IMR-90 (cell line): ENCODE data around the gene SOX11. TPM values are rescaled to one million over a fixed set of nuclear protein-coding genes. Genes with fewer than 3 reads are reported as not detected.

Experiments used
- ATAC-seq: fragments of 200-7000 bp; cut with Tn5 transposase; 2 replicates; pipeline ENCODE4 v1.9.1; 2020; ENCODE audit warnings: low read depth, mild to moderate bottlenecking, moderate library complexity
- BruUV-seq: library from RNA; stranded (reverse); fragments of 400-500 nt; replicated peaks from 2 replicates; lab custom pipeline; 2021; lab: Mats Ljungman, UMichigan
- CTCF ChIA-PET: fragments of 300-600 bp; formaldehyde crosslinking; extraction: SDS; loops from one replicate; lab custom pipeline; 2021; ENCODE audit warnings: antibody characterized with exemption; lab: Yijun Ruan, JAX
- POLR2A ChIA-PET: fragments of 300-600 bp; sonication (Branson Sonifier 250); formaldehyde crosslinking; loops from one replicate; lab custom pipeline; 2022; ENCODE audit warnings: antibody characterized with exemption; ENCODE audit not compliant: unreplicated experiment; lab: Charles Lee
- DNase-seq: peaks from one replicate; pipeline ENCODE4 v3.0.0; 2013
- H2AFZ ChIP-seq: replicated peaks from 2 replicates; pipeline ENCODE3; 2013; ENCODE audit warnings: low read length, mild to moderate bottlenecking; ENCODE audit not compliant: poor library complexity
- H2AK5ac ChIP-seq: 2 replicates; pipeline ENCODE4 v1.6.1; 2013; ENCODE audit warnings: low read depth, low read length, inconsistent platforms
- H2AK9ac ChIP-seq: replicated peaks from 2 replicates; pipeline ENCODE3; 2013; ENCODE audit warnings: mild to moderate bottlenecking, low read depth, low read length, moderate library complexity; ENCODE audit not compliant: poor library complexity
- H2BK120ac ChIP-seq: 2 replicates; pipeline ENCODE4 v1.6.1; 2013; ENCODE audit warnings: low read depth, low read length, inconsistent platforms
- H2BK15ac ChIP-seq: 3 replicates; pipeline ENCODE4 v1.6.1; 2013; ENCODE audit warnings: low read depth, low read length, inconsistent platforms
- H2BK20ac ChIP-seq: 2 replicates; pipeline ENCODE4 v1.6.1; 2013; ENCODE audit warnings: low read depth, mild to moderate bottlenecking, inconsistent platforms, low read length, moderate library complexity
- H2BK5ac ChIP-seq: 2 replicates; pipeline ENCODE4 v1.6.1; 2013; ENCODE audit warnings: mild to moderate bottlenecking, low read depth, low read length, inconsistent platforms; ENCODE audit not compliant: poor library complexity, severe bottlenecking
- H3K14ac ChIP-seq: replicated peaks from 2 replicates; pipeline ENCODE4 v1.6.1; 2013; ENCODE audit warnings: low read depth, low read length, inconsistent platforms
- H3K18ac ChIP-seq: 2 replicates; pipeline ENCODE4 v1.6.1; 2013; ENCODE audit warnings: low read depth, low read length, control low read depth
- H3K23ac ChIP-seq: 2 replicates; pipeline ENCODE4 v1.6.1; 2013; ENCODE audit warnings: low read depth, low read length, inconsistent platforms
- H3K27ac ChIP-seq: 2 replicates; pipeline ENCODE4 v1.5.1; 2013; ENCODE audit warnings: mild to moderate bottlenecking, control low read depth, low read length; ENCODE audit not compliant: insufficient read depth
- H3K27me3 ChIP-seq: 2 replicates; pipeline ENCODE4 v1.6.1; 2013; ENCODE audit warnings: low read length; ENCODE audit not compliant: control insufficient read depth, insufficient read depth
- H3K36me3 ChIP-seq: 2 replicates; pipeline ENCODE4 v1.6.1; 2013; ENCODE audit warnings: low read length, mixed read lengths; ENCODE audit not compliant: control insufficient read depth, insufficient read depth
- H3K4ac ChIP-seq: 2 replicates; pipeline ENCODE4 v1.6.1; 2013; ENCODE audit warnings: low read depth, low read length, inconsistent platforms
- H3K4me1 ChIP-seq: 2 replicates; pipeline ENCODE4 v1.6.1; 2013; ENCODE audit warnings: low read length, mixed read lengths; ENCODE audit not compliant: control insufficient read depth, insufficient read depth
- H3K4me2 ChIP-seq: 2 replicates; pipeline ENCODE4 v1.6.1; 2013; ENCODE audit warnings: low read depth, mild to moderate bottlenecking, control low read depth, low read length, moderate library complexity
- H3K4me3 ChIP-seq: 2 replicates; pipeline ENCODE4 v1.5.1; 2013; ENCODE audit warnings: low read depth, mild to moderate bottlenecking, control low read depth, low read length, moderate library complexity; ENCODE audit not compliant: insufficient read depth
- H3K56ac ChIP-seq: 2 replicates; pipeline ENCODE4 v1.6.1; 2013; ENCODE audit warnings: low read length, inconsistent platforms; ENCODE audit not compliant: insufficient read depth; ENCODE audit errors: extremely low read depth
- H3K79me1 ChIP-seq, 2 experiments: 2 replicates each; pipeline ENCODE4 v1.6.1; 2013; ENCODE audit warnings: low read length in 2 of 2, inconsistent platforms in 1 of 2, low read depth in 1 of 2
- H3K9ac ChIP-seq: 2 replicates; pipeline ENCODE4 v1.6.1; 2013; ENCODE audit warnings: low read depth, low read length, control low read depth
- H3K9me1 ChIP-seq: 2 replicates; pipeline ENCODE4 v1.6.1; 2013; ENCODE audit warnings: low read length, inconsistent platforms; ENCODE audit not compliant: insufficient read depth
- H3K9me3 ChIP-seq: 2 replicates; pipeline ENCODE4 v1.6.1; 2013; ENCODE audit warnings: low read length; ENCODE audit not compliant: control insufficient read depth, insufficient read depth
- H4K20me1 ChIP-seq: 2 replicates; pipeline ENCODE4 v1.6.1; 2013; ENCODE audit warnings: low read length, inconsistent platforms; ENCODE audit not compliant: insufficient read depth
- H4K5ac ChIP-seq: 2 replicates; pipeline ENCODE4 v1.6.1; 2013; ENCODE audit warnings: mild to moderate bottlenecking, low read depth, low read length, control low read depth
- H4K8ac ChIP-seq, 2 experiments: 2 replicates each; pipeline ENCODE4 v1.6.1; 2013; ENCODE audit warnings: low read depth in 2 of 2, low read length in 2 of 2, control low read depth in 1 of 2, inconsistent platforms in 1 of 2
- H4K91ac ChIP-seq: 2 replicates; pipeline ENCODE4 v1.6.1; 2013; ENCODE audit warnings: low read depth, low read length, inconsistent platforms; ENCODE audit not compliant: insufficient read depth
- CEBPB ChIP-seq: IDR thresholded peaks from 2 replicates; pipeline ENCODE4 v1.6.1; 2012; ENCODE audit warnings: low read depth, low read length, improper control_type of control experiment
- CHD1 ChIP-seq: IDR thresholded peaks from 2 replicates; pipeline ENCODE4 v1.6.1; 2012; ENCODE audit warnings: low read depth, low read length, improper control_type of control experiment
- CTCF ChIP-seq: conservative IDR thresholded peaks from 2 replicates; pipeline ENCODE4 v1.5.1; 2012; ENCODE audit warnings: mild to moderate bottlenecking, low read depth, low read length, improper control_type of control experiment
- ELK1 ChIP-seq: fragments of 150-350 bp; IDR thresholded peaks from 2 replicates; pipeline ENCODE4 v1.6.1; 2016; ENCODE audit warnings: low read depth, mild to moderate bottlenecking, low read length, moderate library complexity, borderline replicate concordance
- FOS ChIP-seq: fragments of 150-350 bp; IDR thresholded peaks from 2 replicates; pipeline ENCODE4 v1.6.1; 2016; ENCODE audit warnings: low read depth, low read length
- MAFK ChIP-seq: IDR thresholded peaks from 2 replicates; pipeline ENCODE4 v1.6.1; 2012; ENCODE audit warnings: low read depth, low read length, improper control_type of control experiment
- MAZ ChIP-seq: IDR thresholded peaks from 2 replicates; pipeline ENCODE4 v1.6.1; 2012; ENCODE audit warnings: low read depth, mild to moderate bottlenecking, low read length, improper control_type of control experiment, moderate library complexity, borderline replicate concordance
- MXI1 ChIP-seq: IDR thresholded peaks from 2 replicates; pipeline ENCODE4 v1.6.1; 2012; ENCODE audit warnings: low read depth, mild to moderate bottlenecking, low read length, moderate library complexity, borderline replicate concordance
- NFE2L2 ChIP-seq: fragments of 150-350 bp; IDR thresholded peaks from 2 replicates; pipeline ENCODE4 v1.6.1; 2016; ENCODE audit warnings: low read depth, mild to moderate bottlenecking, low read length
- POLR2A ChIP-seq: IDR thresholded peaks from 2 replicates; pipeline ENCODE4 v1.6.1; 2012; ENCODE audit warnings: mild to moderate bottlenecking, low read depth, low read length
- RAD21 ChIP-seq: IDR thresholded peaks from 2 replicates; pipeline ENCODE4 v1.6.1; 2012; ENCODE audit warnings: low read length, improper control_type of control experiment
- RCOR1 ChIP-seq: IDR thresholded peaks from 2 replicates; pipeline ENCODE4 v1.6.1; 2012; ENCODE audit warnings: mild to moderate bottlenecking, low read length, improper control_type of control experiment; ENCODE audit not compliant: insufficient replicate concordance
- RFX5 ChIP-seq: IDR thresholded peaks from 2 replicates; pipeline ENCODE4 v1.8.0; 2012; ENCODE audit warnings: low read depth, mild to moderate bottlenecking, low read length, moderate library complexity
- SMC3 ChIP-seq: fragments of 150-350 bp; IDR thresholded peaks from 2 replicates; pipeline ENCODE4 v1.6.1; 2016; ENCODE audit warnings: low read depth, mild to moderate bottlenecking, antibody characterized with exemption, low read length, moderate library complexity
- USF2 ChIP-seq: fragments of 150-350 bp; IDR thresholded peaks from 2 replicates; pipeline ENCODE4 v1.6.1; 2017; ENCODE audit warnings: mild to moderate bottlenecking, antibody characterized with exemption, low read length, low read depth
- WGBS, 2 experiments: methylation state at CpG; one replicate each; pipeline versions ENCODE4 v1.1.5 to v1.1.7; 2013; ENCODE audit warnings: missing lambda C conversion rate in 2 of 2; ENCODE audit not compliant: insufficient read length in 1 of 2; ENCODE audit errors: extremely low coverage in 2 of 2; 5-methylcytosine and 5-hydroxymethylcytosine counted together
- dilution Hi-C: fragments of 300-500 bp; cut with HindIII; formaldehyde crosslinking; loops from one replicate; pipeline ENCODE4 v1.14.3; 2018; ENCODE audit warnings: low sequenced_read_pairs; ENCODE audit not compliant: unreplicated experiment
- in situ Hi-C: fragments of 300-500 bp; cut with MboI; formaldehyde crosslinking; loops from 3 replicates; pipeline ENCODE4 v1.14.3; 2019; ENCODE audit warnings: low sequenced_read_pairs, inconsistent platforms, mixed read lengths
- intact Hi-C: fragments of 100-400 bp; cut with micrococcal nuclease; formaldehyde crosslinking; loops from 2 replicates; pipeline ENCODE4 v1.10.0; 2022
- polyA plus RNA-seq, 3 experiments: library from polyadenylated mRNA; depleted of rRNA; stranded (reverse); fragments of >200 nt; gene quantifications; 2 replicates each; pipeline ENCODE4 v1.2.3, GENCODE V29; 2012; ENCODE audit warnings: low replicate concordance in 1 of 3
- total RNA-seq: library from RNA; depleted of rRNA; stranded (reverse); fragments of >200 nt; gene quantifications from 2 replicates; pipeline ENCODE4 v1.2.3, GENCODE V29; 2012

Gene SOX11
- total and polyA plus RNA-seq, 2 of the 4 experiments (the other 2 are of a cell fraction): 1.9 to 2.2 TPM

- TF ChIP-seq SMC3: no peak
- no peak for TF ChIP-seq FOS
- no peak for TF ChIP-seq RAD21
Measured at GRCh38 chr2:5697562-5697961, 5.4 kb downstream of the SOX11 start (continued).

- BruUV-seq: no TSS peak
- dilution Hi-C loops: no loop called here
- Histone ChIP-seq H2AK5ac (no peak overlapping the region), H4K91ac (no peak overlapping the region), H4K20me1 (peaks cover 9% of the 10 kb centered on the region; the same call in 1 of the 2 replicates), H4K8ac (no peak overlapping the region), H3K4me2 (no peak overlapping the region; the same call in 1 of the 2 replicates), H2AK9ac (no peak overlapping the region), H3K23ac (no peak overlapping the region), H3K14ac (no peak overlapping the region), H3K9ac (no peak overlapping the region), H3K56ac (no peak overlapping the region), H3K4me3 (no peak overlapping the region), H3K27me3 (no peaks in the 10 kb centered on the region), H3K9me3 (no peaks in the 10 kb centered on the region), H2BK20ac (no peak overlapping the region), H3K4me1 (peaks cover 2% of the 10 kb centered on the region; the same call in 1 of the 2 replicates), H2BK15ac (no peak overlapping the region), H3K9me1 (no peaks in the 10 kb centered on the region), H3K36me3 (no peaks in the 10 kb centered on the region), H2BK120ac (no peak overlapping the region), H3K27ac (no peak overlapping the region), H3K18ac (no peak overlapping the region), H2AFZ (no peak overlapping the region), H2BK5ac (no peak overlapping the region), H3K79me1 (peaks cover 6 to 8% of the 10 kb centered on the region in 2 experiments), H4K5ac (no peak overlapping the region), H3K4ac (no peak overlapping the region)
- in situ Hi-C loops: no loop called here
- DNase-seq: no peak
- ChIA-PET CTCF (no interaction called here), POLR2A (no interaction called here)
- ATAC-seq: no peak
- intact Hi-C loops: no loop called here
- no CpG with 5 or more reads among the region's 4 CpGs for WGBS, 2 experiments
- TF ChIP-seq MAZ (no peak), NFE2L2 (no peak), RFX5 (no peak), USF2 (no peak), RCOR1 (no peak), POLR2A (no peak), CEBPB (no peak), SMC3 (no peak), RAD21 (no peak), MXI1 (no peak), MAFK (no peak), FOS (no peak), ELK1 (no peak), CHD1 (no peak), CTCF (no peak)
Measured at GRCh38 chr2:5698134-5698533, 6.0 kb downstream of the SOX11 start.
